ENCODE results near the gene PPP1CB. TPM values are rescaled to one million over a fixed set of nuclear protein-coding genes. Genes with fewer than 3 reads are reported as not detected.

PPP1CB gene
- total RNA-seq, 2 donors from 2014 or later, result 63.3 to 139 TPM

DNA sequence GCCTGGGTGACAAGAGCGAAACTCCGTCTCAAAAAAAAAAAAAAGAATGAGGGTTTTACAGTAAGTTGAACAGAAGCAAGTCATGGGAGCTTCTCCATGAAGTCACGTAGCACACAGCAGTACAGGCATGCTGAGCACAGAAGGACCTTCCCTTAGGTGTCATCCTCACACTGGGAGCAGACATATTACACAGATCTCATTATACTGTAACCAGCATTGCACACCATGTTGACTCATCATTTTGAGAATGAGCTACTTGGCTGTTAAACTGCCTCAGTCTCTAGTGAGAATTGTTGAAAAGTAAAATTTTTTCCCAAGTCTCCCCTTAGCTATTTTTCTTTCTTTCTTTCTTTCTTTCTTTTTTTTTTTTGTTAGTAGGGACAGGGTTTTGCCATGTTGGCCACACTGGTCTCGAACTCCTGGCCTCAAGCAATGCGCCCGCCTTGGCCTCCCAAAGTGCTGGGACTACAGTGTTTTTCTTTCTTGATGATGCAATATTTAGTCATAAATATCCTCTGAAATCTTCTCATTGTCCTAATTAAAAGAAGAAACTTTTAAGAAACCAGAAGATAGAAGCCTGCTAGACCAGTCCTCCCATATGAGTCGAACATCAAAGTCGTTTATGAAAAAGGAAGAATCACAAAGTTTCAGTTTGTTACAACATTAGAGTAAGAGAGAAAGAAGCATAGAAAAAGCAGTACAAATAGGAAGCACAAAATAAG lies 37.9 kb upstream of the PPP1CB start:
- no peaks in the 10 kb centered on the region for H3K9me3 ChIP-seq
- no peak overlapping the region for H3K27ac ChIP-seq
- H3K36me3 ChIP-seq (replicated peaks in 1 of 2; ENCODE audit: insufficient read depth in 1 of 2, low read depth in 2 of 2), result no peaks in the 10 kb centered on the region
- no peak overlapping the region for H3K4me3 ChIP-seq
- DNase-seq, result no peak
- H3K27me3 ChIP-seq, result no peaks in the 10 kb centered on the region
- no peak for ATAC-seq
- WGBS, 2 donors, result 89 to 93% methylated on average over 8 of the region's 8 CpGs
- TF ChIP-seq POLR2A (IDR thresholded peaks at IDR 0.05) (no peak), CTCF (IDR thresholded peaks at IDR 0.05) (no peak)
- peaks cover 32% of the 10 kb centered on the region for H3K4me1 ChIP-seq
- intact Hi-C loops (cut with DNase I), result no loop called here

- DNase-seq (peak; percentile 26 to 70 (median 58)), ATAC-seq (peak; percentile 94)
- WGBS, 2 donors, result 8 to 25% methylated on average over 4 of the region's 4 CpGs
- Histone ChIP-seq H3K36me3 (replicated peaks in 1 of 2; ENCODE audit: insufficient read depth in 1 of 2, low read depth in 2 of 2) (no peaks in the 10 kb centered on the region), H3K9me3 (no peaks in the 10 kb centered on the region), H3K27ac (peak overlapping the region; percentile 42 to 88 (median 80)), H3K4me3 (no peak overlapping the region), H3K4me1 (peaks cover 24% of the 10 kb centered on the region), H3K27me3 (no peaks in the 10 kb centered on the region)
- intact Hi-C loops (cut with DNase I), result no loop called here
- peak in 2 of 3 donors; percentile 22 to 38 for TF ChIP-seq POLR2A (IDR thresholded peaks at IDR 0.05)
- TF ChIP-seq CTCF (IDR thresholded peaks at IDR 0.05), result no peak
These were observed 35.3 kb upstream of the PPP1CB start for GRCh38 chr2:28716265-28716865.

GRCh38 chr2:28717339-28717758 lies 34.3 kb upstream of the PPP1CB start:
- peak; percentile 18 to 76 (median 26) for DNase-seq
- intact Hi-C loops (cut with DNase I), result no loop called here
- no peaks in the 10 kb centered on the region for H3K27me3 ChIP-seq
- H3K4me3 ChIP-seq, result no peak overlapping the region
- ATAC-seq, result peak; percentile 6
- TF ChIP-seq CTCF (IDR thresholded peaks at IDR 0.05) (no peak), POLR2A (IDR thresholded peaks at IDR 0.05) (no peak)
- H3K27ac ChIP-seq, result peak overlapping the region in 2 of 4 donors; percentile 73 to 88
- no peaks in the 10 kb centered on the region for H3K36me3 ChIP-seq (replicated peaks in 1 of 2; ENCODE audit: insufficient read depth in 1 of 2, low read depth in 2 of 2)
- peaks cover 24% of the 10 kb centered on the region for H3K4me1 ChIP-seq
- WGBS, 2 donors, result 66 to 82% methylated on average over 5 of the region's 5 CpGs
- no peaks in the 10 kb centered on the region for H3K9me3 ChIP-seq

DNA sequence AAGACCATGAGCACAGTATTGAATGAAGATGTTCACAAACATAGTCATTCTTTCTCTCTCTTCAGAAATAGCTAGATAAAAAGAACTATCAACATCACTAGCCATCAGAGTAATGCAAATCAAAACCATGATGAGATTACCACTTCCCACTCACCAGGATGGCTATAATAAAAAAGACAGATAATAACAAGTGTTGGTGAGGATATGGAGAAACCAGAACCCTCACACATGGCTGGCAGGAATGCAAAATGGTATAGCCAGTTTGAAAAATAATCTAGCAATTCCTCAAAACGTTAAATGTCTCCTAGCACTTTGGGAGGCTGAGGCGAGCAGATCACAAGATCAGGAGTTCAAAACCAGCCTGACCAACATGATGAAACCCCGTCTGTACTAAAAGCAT lies 31.3 kb upstream of the PPP1CB start:
- 72 to 82% methylated on average over 3 of the region's 3 CpGs for WGBS, 2 donors
- H3K4me3 ChIP-seq, result no peak overlapping the region
- ATAC-seq (no peak), DNase-seq (no peak)
- no peak for TF ChIP-seq CTCF (IDR thresholded peaks at IDR 0.05)
- peaks cover 24% of the 10 kb centered on the region for H3K4me1 ChIP-seq
- intact Hi-C loops (cut with DNase I), result no loop called here
- no peaks in the 10 kb centered on the region for H3K9me3 ChIP-seq
- no peaks in the 10 kb centered on the region for H3K36me3 ChIP-seq (replicated peaks in 1 of 2; ENCODE audit: insufficient read depth in 1 of 2, low read depth in 2 of 2)
- no peaks in the 10 kb centered on the region for H3K27me3 ChIP-seq
- H3K27ac ChIP-seq, result no peak overlapping the region
